H1 (cell line): ENCODE data around the gene ALAS1. TPM values are rescaled to one million over a fixed set of nuclear protein-coding genes. Genes with fewer than 3 reads are reported as not detected.

Experiments used
- CBX5 ChIP-seq: fragments of 300-800, 300-1000 bp; sonication (generic); IDR thresholded peaks from 2 replicates; pipeline ENCODE4 v1.7.1; 2016; ENCODE audit warnings: antibody characterized with exemption, low read length, low read depth
- RFX5 ChIP-seq: IDR thresholded peaks from 2 replicates; pipeline ENCODE4 v1.6.1; 2011; ENCODE audit warnings: low read depth, low read length, improper control_type of control experiment, borderline replicate concordance
- polyA plus RNA-seq, 7 experiments: library from polyadenylated mRNA; depleted of rRNA in 3 of 7; stranded (reverse) in 5 of 7; unstranded in 2 of 7; fragments of >200 nt in 5 of 7; fragments of 200-250 nt in 2 of 7; gene quantifications; 1 replicate in 5 of 7; 2 replicates in 1 of 7; 4 replicates in 1 of 7; pipeline versions ENCODE4 v1.2.1 to v1.2.3, GENCODE V29; 2011 to 2013; ENCODE audit warnings: missing spikeins in 2 of 7, mixed read lengths in 2 of 7
- total RNA-seq: library from RNA; stranded (reverse); fragmentation: NEBNext Ultra II Directional; extraction: Animal tissue kit (Norgen Biotek cat#: 25700); gene quantifications from 2 replicates; pipeline ENCODE4 v1.2.1, GENCODE V29; 2021

The ALAS1 gene
- total and polyA plus RNA-seq, 2 of the 8 experiments (the other 6 are each of a cell fraction or from before 2014, with no cell fraction given) = 45.9 to 84.4 TPM

- TF ChIP-seq RFX5 = no peak
- no peak for TF ChIP-seq CBX5
These were observed 19.4 kb downstream of the ALAS1 start (continued) for GRCh38 chr3:52217409-52217805.
